ENCODE data around the gene TTC29.

GRCh38 chr4:146790515-146790914, 155.1 kb downstream of the TTC29 start:
- TF ChIP-seq, protein P1, sequence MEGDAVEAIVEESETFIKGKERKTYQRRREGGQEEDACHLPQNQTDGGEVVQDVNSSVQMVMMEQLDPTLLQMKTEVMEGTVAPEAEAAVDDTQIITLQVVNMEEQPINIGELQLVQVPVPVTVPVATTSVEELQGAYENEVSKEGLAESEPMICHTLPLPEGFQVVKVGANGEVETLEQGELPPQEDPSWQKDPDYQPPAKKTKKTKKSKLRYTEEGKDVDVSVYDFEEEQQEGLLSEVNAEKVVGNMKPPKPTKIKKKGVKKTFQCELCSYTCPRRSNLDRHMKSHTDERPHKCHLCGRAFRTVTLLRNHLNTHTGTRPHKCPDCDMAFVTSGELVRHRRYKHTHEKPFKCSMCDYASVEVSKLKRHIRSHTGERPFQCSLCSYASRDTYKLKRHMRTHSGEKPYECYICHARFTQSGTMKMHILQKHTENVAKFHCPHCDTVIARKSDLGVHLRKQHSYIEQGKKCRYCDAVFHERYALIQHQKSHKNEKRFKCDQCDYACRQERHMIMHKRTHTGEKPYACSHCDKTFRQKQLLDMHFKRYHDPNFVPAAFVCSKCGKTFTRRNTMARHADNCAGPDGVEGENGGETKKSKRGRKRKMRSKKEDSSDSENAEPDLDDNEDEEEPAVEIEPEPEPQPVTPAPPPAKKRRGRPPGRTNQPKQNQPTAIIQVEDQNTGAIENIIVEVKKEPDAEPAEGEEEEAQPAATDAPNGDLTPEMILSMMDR (IDR thresholded peaks at IDR 0.05; ENCODE audit: insufficient read depth, low read length, poor library complexity, severe bottlenecking): no peak
- no peak for TF ChIP-seq EZH2phosphoT487 (conservative IDR thresholded peaks at IDR 0.05; ENCODE audit: low read length)
